Parathyroid adenoma (tissue), 2 donors: ENCODE measurements around the gene CCND3.

Experiments used
- H2AFZ ChIP-seq: fragments of 300-600 bp; sonication (generic); one replicate; pipeline ENCODE4 v1.7.0; 2017; ENCODE audit warnings: antibody characterized with exemption, mild to moderate bottlenecking
- H3K27ac ChIP-seq: fragments of 300-600 bp; sonication (generic); one replicate; pipeline ENCODE4 v1.7.0; 2017
- H3K27me3 ChIP-seq: fragments of 300-600 bp; sonication (generic); one replicate; pipeline ENCODE4 v1.7.0; 2017; ENCODE audit warnings: low read length; ENCODE audit not compliant: control insufficient read depth, insufficient read depth
- H3K36me3 ChIP-seq: fragments of 300-600 bp; sonication (generic); one replicate; pipeline ENCODE4 v1.7.0; 2017; ENCODE audit warnings: low read length; ENCODE audit not compliant: control insufficient read depth, insufficient read depth
- H3K4me1 ChIP-seq: fragments of 300-600 bp; sonication (generic); one replicate; pipeline ENCODE4 v1.7.0; 2017; ENCODE audit warnings: control low read depth
- H3K4me2 ChIP-seq: fragments of 300-600 bp; sonication (generic); one replicate; pipeline ENCODE4 v1.7.0; 2017; ENCODE audit warnings: low read length
- H3K4me3 ChIP-seq: fragments of 300-600 bp; sonication (generic); one replicate; pipeline ENCODE4 v1.7.0; 2017; ENCODE audit warnings: low read depth, low read length
- H3K79me2 ChIP-seq: fragments of 300-600 bp; sonication (generic); one replicate; pipeline ENCODE4 v1.7.0; 2017; ENCODE audit warnings: control low read depth
- H3K9ac ChIP-seq: fragments of 300-600 bp; sonication (generic); one replicate; pipeline ENCODE4 v1.7.0; 2017; ENCODE audit warnings: mild to moderate bottlenecking
- H3K9me3 ChIP-seq: fragments of 300-600 bp; sonication (generic); one replicate; pipeline ENCODE4 v1.7.0; 2017; ENCODE audit warnings: low read length; ENCODE audit not compliant: control insufficient read depth
- CTCF ChIP-seq: fragments of 300-600 bp; sonication (generic); IDR thresholded peaks from one replicate; pipeline ENCODE4 v1.7.0; 2017; ENCODE audit warnings: antibody characterized with exemption, mild to moderate bottlenecking
- donor health status: primary hyperparathyroidism.

The CCND3 gene

GRCh38 chr6:41935685-41936072 is 5.9 kb downstream of the CCND3 start:
- Histone ChIP-seq H3K4me2 (no peak overlapping the region), H3K27ac (no peak overlapping the region), H3K27me3 (no peaks in the 10 kb centered on the region), H3K79me2 (no peaks in the 10 kb centered on the region), H3K9ac (no peak overlapping the region), H3K4me1 (peaks cover 5% of the 10 kb centered on the region), H2AFZ (no peak overlapping the region), H3K36me3 (no peaks in the 10 kb centered on the region), H3K9me3 (no peaks in the 10 kb centered on the region), H3K4me3 (no peak overlapping the region)
- no peak for TF ChIP-seq CTCF

GRCh38 chr6:41935193-41935574 is 6.4 kb downstream of the CCND3 start:
- H3K79me2 ChIP-seq = no peaks in the 10 kb centered on the region
- no peak overlapping the region for H3K27ac ChIP-seq
- no peak overlapping the region for H3K4me2 ChIP-seq
- no peaks in the 10 kb centered on the region for H3K27me3 ChIP-seq
- no peak overlapping the region for H3K9ac ChIP-seq
- no peaks in the 10 kb centered on the region for H3K36me3 ChIP-seq
- H2AFZ ChIP-seq = no peak overlapping the region
- no peaks in the 10 kb centered on the region for H3K9me3 ChIP-seq
- no peak overlapping the region for H3K4me3 ChIP-seq
- no peak for TF ChIP-seq CTCF
- H3K4me1 ChIP-seq = peaks cover under 1% of the 10 kb centered on the region

GRCh38 chr6:41934278-41935192 is 7.1 kb downstream of the CCND3 start:
- no peaks in the 10 kb centered on the region for H3K79me2 ChIP-seq
- H3K27ac ChIP-seq = no peak overlapping the region
- no peaks in the 10 kb centered on the region for H3K27me3 ChIP-seq
- H3K4me3 ChIP-seq = no peak overlapping the region
- no peak overlapping the region for H2AFZ ChIP-seq
- no peaks in the 10 kb centered on the region for H3K4me1 ChIP-seq
- no peak for TF ChIP-seq CTCF
- no peak overlapping the region for H3K4me2 ChIP-seq
- no peaks in the 10 kb centered on the region for H3K9me3 ChIP-seq
- no peak overlapping the region for H3K9ac ChIP-seq
- H3K36me3 ChIP-seq = no peaks in the 10 kb centered on the region

- no peaks in the 10 kb centered on the region for H3K36me3 ChIP-seq
- no peak overlapping the region for H3K4me2 ChIP-seq
- H3K9ac ChIP-seq = no peak overlapping the region
- H3K27me3 ChIP-seq = no peaks in the 10 kb centered on the region
- no peaks in the 10 kb centered on the region for H3K79me2 ChIP-seq
- H3K4me3 ChIP-seq = no peak overlapping the region
- no peak for TF ChIP-seq CTCF
- no peak overlapping the region for H2AFZ ChIP-seq
- no peaks in the 10 kb centered on the region for H3K9me3 ChIP-seq
- H3K27ac ChIP-seq = no peak overlapping the region
- no peaks in the 10 kb centered on the region for H3K4me1 ChIP-seq
Observed at GRCh38 chr6:41932378-41932777, 9.2 kb downstream of the CCND3 start.

GRCh38 chr6:41931792-41932191 is 9.8 kb downstream of the CCND3 start:
- Histone ChIP-seq H2AFZ (no peak overlapping the region), H3K9me3 (no peaks in the 10 kb centered on the region), H3K79me2 (no peaks in the 10 kb centered on the region), H3K4me1 (no peaks in the 10 kb centered on the region), H3K36me3 (no peaks in the 10 kb centered on the region), H3K4me2 (no peak overlapping the region), H3K4me3 (no peak overlapping the region), H3K27me3 (no peaks in the 10 kb centered on the region), H3K27ac (no peak overlapping the region), H3K9ac (no peak overlapping the region)
- no peak for TF ChIP-seq CTCF
